ENCODE measurements around the gene MAPK1. TPM values are rescaled to one million over a fixed set of nuclear protein-coding genes. Genes with fewer than 3 reads are reported as not detected.

The MAPK1 gene
- total RNA-seq, 1 experiment from 2014 or later: 136 TPM

GRCh38 chr22:21728270-21728669 is 139.2 kb downstream of the MAPK1 start:
- no peaks in the 10 kb centered on the region for H3K27me3 ChIP-seq (replicated peaks; ENCODE audit: control insufficient read depth, insufficient read depth, low read length)
- no peaks in the 10 kb centered on the region for H3K4me1 ChIP-seq
- BruUV-seq (replicated peaks): no TSS peak
- CTCF ChIA-PET: no interaction called here
- H3K9me3 ChIP-seq: no peaks in the 10 kb centered on the region
- H3K27me3 Mint-ChIP-seq (ENCODE audit: insufficient read depth, unreplicated experiment): no peaks in the 10 kb centered on the region
- no peaks in the 10 kb centered on the region for H3K36me3 ChIP-seq (ENCODE audit: control insufficient read depth, insufficient read depth, low read length)
- no peaks in the 10 kb centered on the region for H3K9me3 Mint-ChIP-seq (ENCODE audit: unreplicated experiment)
- H3K4me3 Mint-ChIP-seq (ENCODE audit: unreplicated experiment): no peak overlapping the region
- H3K36me3 Mint-ChIP-seq (ENCODE audit: insufficient read depth, unreplicated experiment): no peaks in the 10 kb centered on the region
- TF ChIP-seq, protein P1, sequence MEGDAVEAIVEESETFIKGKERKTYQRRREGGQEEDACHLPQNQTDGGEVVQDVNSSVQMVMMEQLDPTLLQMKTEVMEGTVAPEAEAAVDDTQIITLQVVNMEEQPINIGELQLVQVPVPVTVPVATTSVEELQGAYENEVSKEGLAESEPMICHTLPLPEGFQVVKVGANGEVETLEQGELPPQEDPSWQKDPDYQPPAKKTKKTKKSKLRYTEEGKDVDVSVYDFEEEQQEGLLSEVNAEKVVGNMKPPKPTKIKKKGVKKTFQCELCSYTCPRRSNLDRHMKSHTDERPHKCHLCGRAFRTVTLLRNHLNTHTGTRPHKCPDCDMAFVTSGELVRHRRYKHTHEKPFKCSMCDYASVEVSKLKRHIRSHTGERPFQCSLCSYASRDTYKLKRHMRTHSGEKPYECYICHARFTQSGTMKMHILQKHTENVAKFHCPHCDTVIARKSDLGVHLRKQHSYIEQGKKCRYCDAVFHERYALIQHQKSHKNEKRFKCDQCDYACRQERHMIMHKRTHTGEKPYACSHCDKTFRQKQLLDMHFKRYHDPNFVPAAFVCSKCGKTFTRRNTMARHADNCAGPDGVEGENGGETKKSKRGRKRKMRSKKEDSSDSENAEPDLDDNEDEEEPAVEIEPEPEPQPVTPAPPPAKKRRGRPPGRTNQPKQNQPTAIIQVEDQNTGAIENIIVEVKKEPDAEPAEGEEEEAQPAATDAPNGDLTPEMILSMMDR (IDR thresholded peaks at IDR 0.05; ENCODE audit: insufficient read depth in 1 of 2, low read depth in 1 of 2, low read length in 1 of 2, severe bottlenecking in 1 of 2, unreplicated experiment in 1 of 2): no peak
- POLR2A ChIA-PET: no interaction called here
- intact Hi-C loops (cut with micrococcal nuclease; ENCODE audit: unreplicated experiment): no loop called here
- no peak for DNase-seq
- H3K27ac Mint-ChIP-seq (ENCODE audit: unreplicated experiment): no peak overlapping the region
- no peak overlapping the region for H3K4me3 ChIP-seq (ENCODE audit: low read depth, low read length)
- peaks cover 4% of the 10 kb centered on the region for H3K4me1 Mint-ChIP-seq (ENCODE audit: low read depth, unreplicated experiment)

GRCh38 chr22:21727768-21728167 is 139.7 kb downstream of the MAPK1 start:
- no peaks in the 10 kb centered on the region for H3K9me3 Mint-ChIP-seq (ENCODE audit: unreplicated experiment)
- H3K27me3 Mint-ChIP-seq (ENCODE audit: insufficient read depth, unreplicated experiment): no peaks in the 10 kb centered on the region
- no peak for DNase-seq
- Histone ChIP-seq H3K27me3 (replicated peaks; ENCODE audit: control insufficient read depth, insufficient read depth, low read length) (no peaks in the 10 kb centered on the region), H3K9me3 (no peaks in the 10 kb centered on the region), H3K4me3 (ENCODE audit: low read depth, low read length) (no peak overlapping the region), H3K4me1 (no peaks in the 10 kb centered on the region), H3K36me3 (ENCODE audit: control insufficient read depth, insufficient read depth, low read length) (no peaks in the 10 kb centered on the region)
- no peak overlapping the region for H3K4me3 Mint-ChIP-seq (ENCODE audit: unreplicated experiment)
- POLR2A ChIA-PET: no interaction called here
- BruUV-seq (replicated peaks): no TSS peak
- CTCF ChIA-PET: no interaction called here
- intact Hi-C loops (cut with micrococcal nuclease; ENCODE audit: unreplicated experiment): no loop called here
- no peaks in the 10 kb centered on the region for H3K36me3 Mint-ChIP-seq (ENCODE audit: insufficient read depth, unreplicated experiment)
- peaks cover 4% of the 10 kb centered on the region for H3K4me1 Mint-ChIP-seq (ENCODE audit: low read depth, unreplicated experiment)
- TF ChIP-seq, protein P1 (IDR thresholded peaks at IDR 0.05; ENCODE audit: insufficient read depth in 1 of 2, low read depth in 1 of 2, low read length in 1 of 2, severe bottlenecking in 1 of 2, unreplicated experiment in 1 of 2): no peak
- H3K27ac Mint-ChIP-seq (ENCODE audit: unreplicated experiment): no peak overlapping the region

DNA sequence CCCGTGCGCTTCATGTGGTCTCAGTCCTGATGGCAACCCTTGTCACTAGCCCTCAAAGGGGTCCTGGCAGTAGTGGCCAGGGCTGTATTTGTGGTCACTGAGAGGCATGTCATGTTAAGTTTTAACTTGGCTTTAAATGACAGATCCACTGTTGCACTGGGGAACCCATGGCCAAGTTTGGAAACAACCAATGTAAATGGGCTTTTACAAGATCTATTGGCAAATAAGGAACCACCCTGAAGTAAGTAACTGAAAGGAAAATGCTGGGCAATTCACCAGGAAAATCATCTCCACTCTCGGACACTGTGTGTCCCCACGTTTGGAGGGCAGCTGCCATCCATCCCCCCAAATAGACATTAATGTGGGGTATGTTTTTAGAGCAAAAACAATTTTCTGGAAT is 140.3 kb downstream of the MAPK1 start:
- ChIA-PET POLR2A (interaction anchor here (1.2 kb wide), 1 partner anchor 9 kb away, joined by 3 read pairs; no protein-coding TSS in a partner anchor), CTCF (interaction anchor here (0.7 to 1.1 kb wide), 3 partner anchors 14 to 211 kb away, joined by 3 to 15 read pairs (median 4); no protein-coding TSS in a partner anchor)
- no peaks in the 10 kb centered on the region for H3K27me3 Mint-ChIP-seq (ENCODE audit: insufficient read depth, unreplicated experiment)
- no peak overlapping the region for H3K27ac Mint-ChIP-seq (ENCODE audit: unreplicated experiment)
- H3K9me3 Mint-ChIP-seq (ENCODE audit: unreplicated experiment): no peaks in the 10 kb centered on the region
- intact Hi-C loops (cut with micrococcal nuclease; ENCODE audit: unreplicated experiment): no loop called here
- H3K36me3 Mint-ChIP-seq (ENCODE audit: insufficient read depth, unreplicated experiment): no peaks in the 10 kb centered on the region
- BruUV-seq (replicated peaks): no TSS peak
- H3K4me1 ChIP-seq: no peaks in the 10 kb centered on the region
- peaks cover 4% of the 10 kb centered on the region for H3K4me1 Mint-ChIP-seq (ENCODE audit: low read depth, unreplicated experiment)
- H3K27me3 ChIP-seq (replicated peaks; ENCODE audit: control insufficient read depth, insufficient read depth, low read length): no peaks in the 10 kb centered on the region
- TF ChIP-seq, protein P1 (IDR thresholded peaks at IDR 0.05; ENCODE audit: insufficient read depth in 1 of 2, low read depth in 1 of 2, low read length in 1 of 2, severe bottlenecking in 1 of 2, unreplicated experiment in 1 of 2): no peak
- H3K36me3 ChIP-seq (ENCODE audit: control insufficient read depth, insufficient read depth, low read length): no peaks in the 10 kb centered on the region
- DNase-seq: no peak
- no peak overlapping the region for H3K4me3 Mint-ChIP-seq (ENCODE audit: unreplicated experiment)
- no peak overlapping the region for H3K4me3 ChIP-seq (ENCODE audit: low read depth, low read length)
- H3K9me3 ChIP-seq: no peaks in the 10 kb centered on the region
